ENCODE results near the gene AURKB. TPM values are rescaled to one million over a fixed set of nuclear protein-coding genes. Genes with fewer than 3 reads are reported as not detected.

Gene AURKB
- total and polyA plus RNA-seq, 7 experiments from 2014 or later: 1.1 to 97.7 (median 1.3) TPM; not detected in 2

GRCh38 chr17:8243827-8244226 lies 33.5 kb upstream of the AURKB start:
- ChIA-PET CTCF (interaction anchor here (0.7 to 6.9 kb wide), 10 partner anchors 20 to 254 kb away, joined by 3 to 70 read pairs (median 6); no protein-coding TSS in a partner anchor), POLR2A (interaction anchor here (0.5 to 8.7 kb wide), 13 partner anchors 11 to 124 kb away, joined by 3 to 436 read pairs (median 4); partner anchors contain the start of genes BORCS6, RANGRF, SLC25A35 and TMEM107)
- intact Hi-C loops (cut with micrococcal nuclease): no loop called here
- no peaks in the 10 kb centered on the region for H3K27me3 Mint-ChIP-seq
- H3K36me3 ChIP-seq (ENCODE audit: control insufficient read depth in 2 of 3, insufficient read depth in 3 of 3, low read length in 3 of 3): peaks cover 5 to 50% (median 8%) of the 10 kb centered on the region in 3 experiments
- DNase-seq (peak in 2 of 9 donors; percentile 21 to 28), ATAC-seq (no peak)
- H3K36me3 Mint-ChIP-seq: peaks cover 4 to 30% (median 23%) of the 10 kb centered on the region in 5 donors
- no peaks in the 10 kb centered on the region for H3K27me3 ChIP-seq (ENCODE audit: control insufficient read depth in 2 of 2, insufficient read depth in 2 of 2, low read length in 2 of 2)
- peak overlapping the region; percentile 8 for H3K4me3 ChIP-seq (ENCODE audit: low read length)
- peak overlapping the region; percentile 27 for H3K27ac ChIP-seq (ENCODE audit: low read depth, low read length)
- peaks cover 0 to 13% (median 0%) of the 10 kb centered on the region in 11 donors for H3K9me3 Mint-ChIP-seq
- peak overlapping the region; percentile 42 to 100 (median 70) for H3K4me3 Mint-ChIP-seq
- peaks cover 27 to 74% (median 49%) of the 10 kb centered on the region in 7 donors for H3K4me1 Mint-ChIP-seq
- peaks cover 24 to 40% of the 10 kb centered on the region in 2 donors for H3K4me1 ChIP-seq (ENCODE audit: control insufficient read depth in 2 of 2, insufficient read depth in 2 of 2, low read length in 2 of 2)
- peak overlapping the region; percentile 63 to 100 (median 90) for H3K27ac Mint-ChIP-seq
- no peaks in the 10 kb centered on the region for H3K9me3 ChIP-seq (ENCODE audit: control insufficient read depth in 2 of 3, low read length in 3 of 3)

DNA sequence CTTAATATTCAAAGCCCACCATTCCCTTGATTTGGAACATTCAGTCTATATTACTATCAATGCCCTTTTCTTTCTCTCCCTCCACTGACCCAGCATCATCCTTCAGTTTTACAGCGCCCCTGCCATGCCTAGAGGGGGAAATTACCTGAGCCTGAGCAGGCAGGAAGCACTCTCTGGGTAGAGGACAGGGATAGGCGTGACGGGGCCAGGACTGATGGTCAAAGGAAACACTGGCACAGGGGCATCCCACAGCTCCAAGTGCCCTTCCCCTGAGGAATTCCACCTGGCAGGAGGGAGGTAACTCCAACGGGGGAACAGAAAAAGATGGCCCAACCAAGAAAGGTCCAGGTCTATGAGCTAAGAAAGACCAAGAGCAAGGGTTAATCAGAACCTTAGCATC lies 27.5 kb upstream of the AURKB start:
- H3K9me3 ChIP-seq (ENCODE audit: control insufficient read depth in 2 of 3, low read length in 3 of 3): no peaks in the 10 kb centered on the region
- Mint-ChIP-seq H3K27me3 (no peaks in the 10 kb centered on the region), H3K27ac (peak overlapping the region in 4 of 9 donors; percentile 43 to 88 (median 66)), H3K4me3 (peak overlapping the region in 2 of 10 donors; percentile 14 to 18), H3K36me3 (peaks cover 12 to 56% (median 36%) of the 10 kb centered on the region in 5 donors), H3K4me1 (peaks cover 8 to 65% (median 40%) of the 10 kb centered on the region in 7 donors), H3K9me3 (no peaks in the 10 kb centered on the region)
- ChIA-PET POLR2A (interaction anchor here (0.8 to 9.3 kb wide), 7 partner anchors 8 to 198 kb away, joined by 3 to 93 read pairs (median 4); partner anchors contain the start of genes CTC1, NDEL1, RANGRF and SLC25A35), CTCF (no interaction called here)
- no peak for DNase-seq
- H3K4me1 ChIP-seq (ENCODE audit: control insufficient read depth in 2 of 2, insufficient read depth in 2 of 2, low read length in 2 of 2): peaks cover 4 to 12% of the 10 kb centered on the region in 2 donors
- H3K27ac ChIP-seq (ENCODE audit: low read depth, low read length): no peak overlapping the region
- H3K36me3 ChIP-seq (ENCODE audit: control insufficient read depth in 2 of 3, insufficient read depth in 3 of 3, low read length in 3 of 3): peaks cover 45 to 96% (median 51%) of the 10 kb centered on the region in 3 experiments
- H3K27me3 ChIP-seq (ENCODE audit: control insufficient read depth in 2 of 2, insufficient read depth in 2 of 2, low read length in 2 of 2): no peaks in the 10 kb centered on the region
- intact Hi-C loops (cut with micrococcal nuclease): no loop called here
- no peak for ATAC-seq
- H3K4me3 ChIP-seq (ENCODE audit: low read length): no peak overlapping the region

DNA sequence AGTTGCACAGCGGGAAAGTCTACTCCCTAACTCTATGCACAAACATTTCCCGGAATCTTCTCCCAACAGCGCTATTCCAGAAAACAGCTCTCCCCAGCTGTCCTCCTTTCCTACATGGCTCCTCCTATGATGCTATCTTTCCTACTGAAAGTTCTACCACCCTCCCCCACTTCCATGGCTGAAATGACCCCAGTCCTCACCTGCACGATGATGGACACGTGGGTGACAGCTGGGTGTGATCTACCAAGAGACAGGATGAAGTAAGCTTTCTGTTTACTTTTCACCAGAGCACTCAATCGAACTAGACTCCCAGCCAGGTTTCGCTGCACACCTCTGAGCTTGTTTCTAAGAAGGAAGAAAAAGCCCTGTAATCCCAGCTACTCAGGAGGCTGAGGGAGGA lies 26.8 kb upstream of the AURKB start:
- ChIA-PET POLR2A (interaction anchor here (0.7 to 9.3 kb wide), 7 partner anchors 10 to 58 kb away, joined by 3 to 93 read pairs (median 4); partner anchors contain the start of genes CTC1, RANGRF and SLC25A35), CTCF (interaction anchor here (0.6 kb wide), 1 partner anchor 1191 kb away, joined by 3 read pairs; no protein-coding TSS in a partner anchor)
- no peaks in the 10 kb centered on the region for H3K9me3 Mint-ChIP-seq
- H3K4me1 ChIP-seq (ENCODE audit: control insufficient read depth in 2 of 2, insufficient read depth in 2 of 2, low read length in 2 of 2): peaks cover 0 to 9% of the 10 kb centered on the region in 2 donors
- H3K4me3 Mint-ChIP-seq: peak overlapping the region in 1 of 10 donors; percentile 23
- H3K27ac ChIP-seq (ENCODE audit: low read depth, low read length): no peak overlapping the region
- peaks cover 52 to 98% (median 57%) of the 10 kb centered on the region in 3 experiments for H3K36me3 ChIP-seq (ENCODE audit: control insufficient read depth in 2 of 3, insufficient read depth in 3 of 3, low read length in 3 of 3)
- DNase-seq: no peak
- H3K4me3 ChIP-seq (ENCODE audit: low read length): no peak overlapping the region
- H3K27me3 Mint-ChIP-seq: no peaks in the 10 kb centered on the region
- no peaks in the 10 kb centered on the region for H3K9me3 ChIP-seq (ENCODE audit: control insufficient read depth in 2 of 3, low read length in 3 of 3)
- H3K27me3 ChIP-seq (ENCODE audit: control insufficient read depth in 2 of 2, insufficient read depth in 2 of 2, low read length in 2 of 2): no peaks in the 10 kb centered on the region
- intact Hi-C loops (cut with micrococcal nuclease): no loop called here
- peaks cover 12 to 59% (median 34%) of the 10 kb centered on the region in 5 donors for H3K36me3 Mint-ChIP-seq
- H3K4me1 Mint-ChIP-seq: peaks cover 3 to 59% (median 35%) of the 10 kb centered on the region in 7 donors
- no peak for ATAC-seq
- H3K27ac Mint-ChIP-seq: peak overlapping the region in 3 of 9 donors; percentile 38 to 71 (median 43)

- CTCF ChIA-PET: interaction anchor here (0.7 kb wide), 1 partner anchor 125 kb away, joined by 3 read pairs; no protein-coding TSS in a partner anchor
- H3K9me3 Mint-ChIP-seq: no peaks in the 10 kb centered on the region
- peaks cover 12 to 74% (median 43%) of the 10 kb centered on the region in 5 donors for H3K36me3 Mint-ChIP-seq
- intact Hi-C loops (cut with micrococcal nuclease): no loop called here
- H3K27me3 ChIP-seq (ENCODE audit: control insufficient read depth in 2 of 2, insufficient read depth in 2 of 2, low read length in 2 of 2): no peaks in the 10 kb centered on the region
- H3K27ac ChIP-seq (ENCODE audit: low read depth, low read length): no peak overlapping the region
- H3K4me1 ChIP-seq (ENCODE audit: control insufficient read depth in 2 of 2, insufficient read depth in 2 of 2, low read length in 2 of 2): peaks cover 0 to 9% of the 10 kb centered on the region in 2 donors
- peak overlapping the region in 1 of 10 donors; percentile 7 for H3K4me3 Mint-ChIP-seq
- peak overlapping the region in 4 of 9 donors; percentile 21 to 59 (median 37) for H3K27ac Mint-ChIP-seq
- ATAC-seq (no peak), DNase-seq (no peak)
- no peak overlapping the region for H3K4me3 ChIP-seq (ENCODE audit: low read length)
- H3K36me3 ChIP-seq (ENCODE audit: control insufficient read depth in 2 of 3, insufficient read depth in 3 of 3, low read length in 3 of 3): peaks cover 64 to 99% (median 66%) of the 10 kb centered on the region in 3 experiments
- H3K27me3 Mint-ChIP-seq: no peaks in the 10 kb centered on the region
- POLR2A ChIA-PET: interaction anchor here (0.5 to 9.3 kb wide), 9 partner anchors 8 to 602 kb away, joined by 3 to 93 read pairs (median 4); partner anchors contain the start of gene CTC1
- no peaks in the 10 kb centered on the region for H3K9me3 ChIP-seq (ENCODE audit: control insufficient read depth in 2 of 3, low read length in 3 of 3)
- H3K4me1 Mint-ChIP-seq: peaks cover 3 to 59% (median 35%) of the 10 kb centered on the region in 7 donors
Measured at GRCh38 chr17:8235676-8236075, 25.3 kb upstream of the AURKB start.

DNA sequence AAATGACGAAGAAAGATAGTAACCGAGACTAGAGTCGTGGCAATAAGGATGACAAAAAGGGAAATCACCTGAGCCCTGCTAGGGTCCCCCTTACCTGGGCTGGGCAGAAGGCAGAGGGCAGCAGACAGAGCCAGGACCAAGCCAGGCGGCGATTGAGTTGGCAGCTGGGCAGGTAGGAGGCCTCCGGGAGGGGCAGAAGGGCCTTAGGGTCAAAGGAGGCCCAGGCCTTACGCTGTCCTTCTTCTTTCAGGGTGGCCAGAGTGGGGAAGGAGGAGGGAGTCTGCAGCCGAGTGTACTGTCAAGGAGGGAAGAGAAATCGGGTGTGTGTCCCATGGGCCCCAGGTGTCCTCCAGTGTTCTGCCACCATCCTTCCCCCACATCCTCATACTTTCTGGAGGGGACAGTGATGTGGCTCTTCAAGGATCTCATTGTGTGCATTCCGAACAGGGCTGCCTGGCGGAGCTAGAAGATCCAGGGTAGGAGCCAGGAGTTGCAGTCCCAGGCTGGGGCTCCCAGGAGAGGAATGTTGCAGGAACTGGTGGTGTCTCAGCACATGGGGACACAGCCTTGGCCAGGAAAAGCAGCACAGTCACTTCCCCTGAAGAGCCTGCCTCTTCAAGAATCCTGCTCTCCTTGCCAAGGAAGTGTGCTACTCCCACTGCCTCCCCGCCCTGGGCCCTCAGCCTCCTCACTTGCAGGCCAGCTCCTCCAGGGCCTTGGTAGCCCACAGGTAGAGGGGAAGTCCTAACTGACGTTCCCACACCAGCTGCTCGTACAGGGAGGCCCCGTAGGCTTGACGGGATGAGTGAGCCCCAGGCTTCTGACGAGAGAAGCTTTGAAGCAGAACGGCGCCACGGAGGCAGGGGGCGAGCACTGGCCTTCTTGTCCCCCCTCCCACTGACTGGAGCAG lies 24.2 kb upstream of the AURKB start:
- H3K27ac ChIP-seq (ENCODE audit: low read depth, low read length): no peak overlapping the region
- H3K4me1 ChIP-seq (ENCODE audit: control insufficient read depth in 2 of 2, insufficient read depth in 2 of 2, low read length in 2 of 2): peaks cover 0 to 9% of the 10 kb centered on the region in 2 donors
- no peak overlapping the region for H3K4me3 ChIP-seq (ENCODE audit: low read length)
- Mint-ChIP-seq H3K9me3 (no peaks in the 10 kb centered on the region), H3K36me3 (peaks cover 22 to 80% (median 49%) of the 10 kb centered on the region in 5 donors), H3K27ac (peak overlapping the region in 5 of 9 donors; percentile 56 to 90 (median 59)), H3K4me3 (no peak overlapping the region), H3K4me1 (peaks cover 3 to 53% (median 36%) of the 10 kb centered on the region in 7 donors), H3K27me3 (no peaks in the 10 kb centered on the region)
- ChIA-PET CTCF (interaction anchor here (0.6 to 1.1 kb wide), 3 partner anchors 12 to 153 kb away, joined by 3 read pairs; no protein-coding TSS in a partner anchor), POLR2A (interaction anchor here (0.5 to 9.3 kb wide), 7 partner anchors 9 to 590 kb away, joined by 3 to 93 read pairs (median 4); partner anchors contain the start of gene CTC1)
- DNase-seq (no peak), ATAC-seq (no peak)
- H3K27me3 ChIP-seq (ENCODE audit: control insufficient read depth in 2 of 2, insufficient read depth in 2 of 2, low read length in 2 of 2): no peaks in the 10 kb centered on the region
- H3K9me3 ChIP-seq (ENCODE audit: control insufficient read depth in 2 of 3, low read length in 3 of 3): no peaks in the 10 kb centered on the region
- intact Hi-C loops (cut with micrococcal nuclease): no loop called here
- peaks cover 75 to 99% (median 77%) of the 10 kb centered on the region in 3 experiments for H3K36me3 ChIP-seq (ENCODE audit: control insufficient read depth in 2 of 3, insufficient read depth in 3 of 3, low read length in 3 of 3)

DNA sequence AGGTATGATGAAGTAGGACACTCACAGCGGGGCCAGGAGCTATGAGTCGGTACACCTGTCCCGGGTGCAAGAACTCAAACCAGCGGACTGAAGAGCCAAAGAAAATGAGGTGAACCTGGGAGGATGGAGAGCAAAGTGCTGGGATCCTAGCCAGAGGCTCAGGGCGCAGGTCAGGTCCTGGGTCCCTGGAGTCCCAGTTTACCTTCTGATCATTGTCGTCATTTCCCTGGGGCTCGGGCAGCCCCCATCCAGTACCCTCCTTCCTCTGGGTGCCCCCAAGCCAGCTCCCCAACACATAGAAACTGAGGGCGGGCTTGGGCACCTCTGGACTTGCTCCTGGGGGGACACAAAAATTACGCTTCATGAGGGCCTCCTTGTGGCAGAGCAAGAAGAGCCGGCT lies 21.3 kb upstream of the AURKB start:
- Mint-ChIP-seq H3K4me3 (no peak overlapping the region), H3K9me3 (peaks cover 0 to 6% (median 0%) of the 10 kb centered on the region in 11 donors), H3K36me3 (peaks cover 37 to 87% (median 51%) of the 10 kb centered on the region in 5 donors), H3K27ac (peak overlapping the region in 2 of 9 donors; percentile 21 to 52), H3K4me1 (peaks cover 11 to 46% (median 31%) of the 10 kb centered on the region in 7 donors), H3K27me3 (no peaks in the 10 kb centered on the region)
- H3K27ac ChIP-seq (ENCODE audit: low read depth, low read length): no peak overlapping the region
- DNase-seq (no peak), ATAC-seq (no peak)
- intact Hi-C loops (cut with micrococcal nuclease): no loop called here
- ChIA-PET POLR2A (interaction anchor here (0.6 to 9.3 kb wide), 6 partner anchors 7 to 93 kb away, joined by 3 to 93 read pairs (median 18); partner anchors contain the start of genes CTC1 and PFAS), CTCF (no interaction called here)
- no peak overlapping the region for H3K4me3 ChIP-seq (ENCODE audit: low read length)
- H3K36me3 ChIP-seq (ENCODE audit: control insufficient read depth in 2 of 3, insufficient read depth in 3 of 3, low read length in 3 of 3): peaks cover 74 to 98% (median 85%) of the 10 kb centered on the region in 3 experiments
- H3K27me3 ChIP-seq (ENCODE audit: control insufficient read depth in 2 of 2, insufficient read depth in 2 of 2, low read length in 2 of 2): no peaks in the 10 kb centered on the region
- peaks cover 5 to 9% of the 10 kb centered on the region in 2 donors for H3K4me1 ChIP-seq (ENCODE audit: control insufficient read depth in 2 of 2, insufficient read depth in 2 of 2, low read length in 2 of 2)
- no peaks in the 10 kb centered on the region for H3K9me3 ChIP-seq (ENCODE audit: control insufficient read depth in 2 of 3, low read length in 3 of 3)

All from naive thymus-derived CD4-positive, alpha-beta T cell (primary cell).